ENCODE results near the gene SLC25A26. TPM values are rescaled to one million over a fixed set of nuclear protein-coding genes. Genes with fewer than 3 reads are reported as not detected.

SLC25A26 gene
- polyA plus RNA-seq, 1 donor (not counting 4 experiments of a cell fraction or from before 2014, with no cell fraction given) = 25.2 TPM

DNA sequence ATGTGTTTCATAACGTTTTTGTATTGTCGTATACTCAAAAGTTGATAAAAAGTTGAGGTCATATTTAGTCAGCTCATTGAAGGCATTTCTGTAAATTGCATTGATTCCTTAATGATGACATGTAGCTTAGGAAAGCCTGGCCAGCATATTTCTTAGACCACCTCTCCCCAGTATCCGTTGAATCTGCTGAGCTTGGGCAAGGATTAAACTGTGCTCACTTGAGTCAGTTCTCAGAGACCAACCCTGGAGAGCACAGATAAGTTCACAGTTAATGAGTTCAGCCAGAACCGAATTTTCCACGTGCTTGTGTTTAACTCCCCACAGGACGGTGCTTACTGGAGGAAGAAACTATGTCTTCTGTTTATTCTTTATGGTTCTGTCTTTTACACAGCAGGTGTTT, 132.7 kb downstream of the SLC25A26 start:
- no peak overlapping the region for H3K9ac ChIP-seq (ENCODE audit: control insufficient read depth, extremely low read depth, insufficient read depth, low read length)
- H3K9me1 ChIP-seq (ENCODE audit: control insufficient read depth, extremely low read depth, insufficient read depth, low read length) = no peaks in the 10 kb centered on the region
- DNase-seq (ENCODE audit: low read depth, low spot score) (no peak), FAIRE-seq (no peak)
- H3K79me2 ChIP-seq (ENCODE audit: control insufficient read depth, insufficient read depth, low read length) = no peaks in the 10 kb centered on the region
- no peaks in the 10 kb centered on the region for H3K9me3 ChIP-seq (ENCODE audit: control insufficient read depth, low read depth, low read length)
- H3K4me1 ChIP-seq (ENCODE audit: control insufficient read depth, extremely low read depth, insufficient read depth, low read length) = no peaks in the 10 kb centered on the region
- H2AFZ ChIP-seq (ENCODE audit: control insufficient read depth, low read length) = no peak overlapping the region
- dilution Hi-C loops (cut with MboI; ENCODE audit: extremely low pct_ligation_motif_present, low sequenced_read_pairs) = no loop called here
- no peaks in the 10 kb centered on the region for H3K36me3 ChIP-seq (ENCODE audit: control insufficient read depth in 2 of 2, extremely low read depth in 1 of 2, insufficient read depth in 2 of 2, low read length in 2 of 2)
- no peak for TF ChIP-seq EZH2 (IDR thresholded peaks at IDR 0.05; ENCODE audit: low read length)
- TF ChIP-seq, protein P1, sequence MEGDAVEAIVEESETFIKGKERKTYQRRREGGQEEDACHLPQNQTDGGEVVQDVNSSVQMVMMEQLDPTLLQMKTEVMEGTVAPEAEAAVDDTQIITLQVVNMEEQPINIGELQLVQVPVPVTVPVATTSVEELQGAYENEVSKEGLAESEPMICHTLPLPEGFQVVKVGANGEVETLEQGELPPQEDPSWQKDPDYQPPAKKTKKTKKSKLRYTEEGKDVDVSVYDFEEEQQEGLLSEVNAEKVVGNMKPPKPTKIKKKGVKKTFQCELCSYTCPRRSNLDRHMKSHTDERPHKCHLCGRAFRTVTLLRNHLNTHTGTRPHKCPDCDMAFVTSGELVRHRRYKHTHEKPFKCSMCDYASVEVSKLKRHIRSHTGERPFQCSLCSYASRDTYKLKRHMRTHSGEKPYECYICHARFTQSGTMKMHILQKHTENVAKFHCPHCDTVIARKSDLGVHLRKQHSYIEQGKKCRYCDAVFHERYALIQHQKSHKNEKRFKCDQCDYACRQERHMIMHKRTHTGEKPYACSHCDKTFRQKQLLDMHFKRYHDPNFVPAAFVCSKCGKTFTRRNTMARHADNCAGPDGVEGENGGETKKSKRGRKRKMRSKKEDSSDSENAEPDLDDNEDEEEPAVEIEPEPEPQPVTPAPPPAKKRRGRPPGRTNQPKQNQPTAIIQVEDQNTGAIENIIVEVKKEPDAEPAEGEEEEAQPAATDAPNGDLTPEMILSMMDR (optimal IDR thresholded peaks at IDR 0.05 in 1 of 3, IDR thresholded peaks at IDR 0.05 in 1 of 3, conservative IDR thresholded peaks at IDR 0.05 in 1 of 3; ENCODE audit: extremely low read depth in 1 of 3, insufficient read depth in 2 of 3, low read length in 3 of 3) = no peak
- no peaks in the 10 kb centered on the region for H4K20me1 ChIP-seq (ENCODE audit: control insufficient read depth, extremely low read depth, insufficient read depth, low read length)
- no peaks in the 10 kb centered on the region for H3K27me3 ChIP-seq (ENCODE audit: control insufficient read depth, extremely low read depth, insufficient read depth, low read length)
- no peak overlapping the region for H3K4me2 ChIP-seq (ENCODE audit: control insufficient read depth, extremely low read depth, insufficient read depth, low read depth, low read length)
- no peak overlapping the region for H3K27ac ChIP-seq (ENCODE audit: control insufficient read depth, insufficient read depth, low read length)
- H3K4me3 ChIP-seq (ENCODE audit: control insufficient read depth in 2 of 3, extremely low read depth in 1 of 3, insufficient read depth in 2 of 3, low read depth in 1 of 3, low read length in 3 of 3) = no peak overlapping the region

DNA sequence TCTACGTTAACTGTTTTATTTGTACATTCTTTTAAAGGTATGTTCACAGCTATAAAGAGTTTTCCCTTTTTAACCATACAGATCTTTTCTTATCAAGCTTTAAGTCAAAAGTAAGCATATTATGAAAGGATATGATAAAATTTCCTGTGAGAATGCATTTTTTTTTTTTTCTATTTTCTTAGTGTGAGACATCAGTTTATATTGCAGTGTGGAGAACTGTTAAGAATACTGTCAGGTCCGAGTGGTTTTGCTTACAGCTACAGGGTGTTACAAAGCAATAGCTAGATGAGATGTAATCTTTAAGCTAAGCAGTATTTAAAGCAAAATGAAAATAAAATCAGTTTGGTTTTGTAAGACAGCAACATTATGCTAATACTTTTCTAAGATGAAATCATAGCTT, 133.2 kb downstream of the SLC25A26 start:
- no peaks in the 10 kb centered on the region for H3K9me1 ChIP-seq (ENCODE audit: control insufficient read depth, extremely low read depth, insufficient read depth, low read length)
- no peak overlapping the region for H3K27ac ChIP-seq (ENCODE audit: control insufficient read depth, insufficient read depth, low read length)
- no peak overlapping the region for H3K4me3 ChIP-seq (ENCODE audit: control insufficient read depth in 2 of 3, extremely low read depth in 1 of 3, insufficient read depth in 2 of 3, low read depth in 1 of 3, low read length in 3 of 3)
- H3K9me3 ChIP-seq (ENCODE audit: control insufficient read depth, low read depth, low read length) = no peaks in the 10 kb centered on the region
- no peak overlapping the region for H3K9ac ChIP-seq (ENCODE audit: control insufficient read depth, extremely low read depth, insufficient read depth, low read length)
- H4K20me1 ChIP-seq (ENCODE audit: control insufficient read depth, extremely low read depth, insufficient read depth, low read length) = no peaks in the 10 kb centered on the region
- FAIRE-seq (no peak), DNase-seq (ENCODE audit: low read depth, low spot score) (no peak)
- H2AFZ ChIP-seq (ENCODE audit: control insufficient read depth, low read length) = no peak overlapping the region
- no peaks in the 10 kb centered on the region for H3K4me1 ChIP-seq (ENCODE audit: control insufficient read depth, extremely low read depth, insufficient read depth, low read length)
- H3K36me3 ChIP-seq (ENCODE audit: control insufficient read depth in 2 of 2, extremely low read depth in 1 of 2, insufficient read depth in 2 of 2, low read length in 2 of 2) = no peaks in the 10 kb centered on the region
- dilution Hi-C loops (cut with MboI; ENCODE audit: extremely low pct_ligation_motif_present, low sequenced_read_pairs) = no loop called here
- no peaks in the 10 kb centered on the region for H3K27me3 ChIP-seq (ENCODE audit: control insufficient read depth, extremely low read depth, insufficient read depth, low read length)
- no peak for TF ChIP-seq EZH2 (IDR thresholded peaks at IDR 0.05; ENCODE audit: low read length)
- H3K79me2 ChIP-seq (ENCODE audit: control insufficient read depth, insufficient read depth, low read length) = no peaks in the 10 kb centered on the region
- no peak overlapping the region for H3K4me2 ChIP-seq (ENCODE audit: control insufficient read depth, extremely low read depth, insufficient read depth, low read depth, low read length)

DNA sequence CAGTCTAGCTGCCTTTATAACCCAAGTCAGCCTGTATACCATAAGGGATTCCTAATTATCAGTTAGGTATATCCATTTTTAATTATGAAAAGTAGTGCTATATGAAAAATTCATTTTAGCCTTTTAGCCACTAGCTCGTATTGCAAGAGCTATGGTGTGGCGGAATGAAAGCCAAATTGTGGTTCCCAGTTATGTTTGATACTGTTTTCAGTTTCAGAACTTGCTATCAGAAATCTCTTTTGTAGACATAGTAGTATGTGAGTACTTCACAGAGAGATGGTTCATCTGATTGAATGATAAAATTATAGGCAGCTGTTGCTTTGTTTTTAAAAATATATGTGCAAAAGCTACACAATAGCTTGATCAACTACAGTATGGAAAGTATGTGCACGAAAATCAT, 134.6 kb downstream of the SLC25A26 start:
- no peaks in the 10 kb centered on the region for H3K27me3 ChIP-seq (ENCODE audit: control insufficient read depth, extremely low read depth, insufficient read depth, low read length)
- no peaks in the 10 kb centered on the region for H4K20me1 ChIP-seq (ENCODE audit: control insufficient read depth, extremely low read depth, insufficient read depth, low read length)
- H3K79me2 ChIP-seq (ENCODE audit: control insufficient read depth, insufficient read depth, low read length) = no peaks in the 10 kb centered on the region
- no peak overlapping the region for H3K27ac ChIP-seq (ENCODE audit: control insufficient read depth, insufficient read depth, low read length)
- H2AFZ ChIP-seq (ENCODE audit: control insufficient read depth, low read length) = no peak overlapping the region
- no peak overlapping the region for H3K4me2 ChIP-seq (ENCODE audit: control insufficient read depth, extremely low read depth, insufficient read depth, low read depth, low read length)
- no peaks in the 10 kb centered on the region for H3K9me1 ChIP-seq (ENCODE audit: control insufficient read depth, extremely low read depth, insufficient read depth, low read length)
- FAIRE-seq = no peak
- H3K36me3 ChIP-seq (ENCODE audit: control insufficient read depth in 2 of 2, extremely low read depth in 1 of 2, insufficient read depth in 2 of 2, low read length in 2 of 2) = no peaks in the 10 kb centered on the region
- H3K9me3 ChIP-seq (ENCODE audit: control insufficient read depth, low read depth, low read length) = no peaks in the 10 kb centered on the region
- dilution Hi-C loops (cut with MboI; ENCODE audit: extremely low pct_ligation_motif_present, low sequenced_read_pairs) = no loop called here
- TF ChIP-seq, protein P1 (optimal IDR thresholded peaks at IDR 0.05 in 1 of 3, IDR thresholded peaks at IDR 0.05 in 1 of 3, conservative IDR thresholded peaks at IDR 0.05 in 1 of 3; ENCODE audit: extremely low read depth in 1 of 3, insufficient read depth in 2 of 3, low read length in 3 of 3) = no peak
- no peak for TF ChIP-seq EZH2 (IDR thresholded peaks at IDR 0.05; ENCODE audit: low read length)
- H3K4me3 ChIP-seq (ENCODE audit: control insufficient read depth in 2 of 3, extremely low read depth in 1 of 3, insufficient read depth in 2 of 3, low read depth in 1 of 3, low read length in 3 of 3) = no peak overlapping the region
- H3K9ac ChIP-seq (ENCODE audit: control insufficient read depth, extremely low read depth, insufficient read depth, low read length) = no peak overlapping the region
- H3K4me1 ChIP-seq (ENCODE audit: control insufficient read depth, extremely low read depth, insufficient read depth, low read length) = no peaks in the 10 kb centered on the region
- no peak for DNase-seq (ENCODE audit: low read depth, low spot score)
